IMR-90 (cell line): ENCODE measurements around the gene PITPNB. TPM values are rescaled to one million over a fixed set of nuclear protein-coding genes. Genes with fewer than 3 reads are reported as not detected.

Experiments
- ATAC-seq: fragments of 200-7000 bp; cut with Tn5 transposase; 2 replicates; pipeline ENCODE4 v1.9.1; 2020; ENCODE audit warnings: low read depth, mild to moderate bottlenecking, moderate library complexity
- BruUV-seq: library from RNA; stranded (reverse); fragments of 400-500 nt; replicated peaks from 2 replicates; lab custom pipeline; 2021; lab: Mats Ljungman, UMichigan
- CTCF ChIA-PET: fragments of 300-600 bp; formaldehyde crosslinking; extraction: SDS; loops from one replicate; lab custom pipeline; 2021; ENCODE audit warnings: antibody characterized with exemption; lab: Yijun Ruan, JAX
- POLR2A ChIA-PET: fragments of 300-600 bp; sonication (Branson Sonifier 250); formaldehyde crosslinking; loops from one replicate; lab custom pipeline; 2022; ENCODE audit warnings: antibody characterized with exemption; ENCODE audit not compliant: unreplicated experiment; lab: Charles Lee
- DNase-seq: peaks from one replicate; pipeline ENCODE4 v3.0.0; 2013
- H2AFZ ChIP-seq: replicated peaks from 2 replicates; pipeline ENCODE3; 2013; ENCODE audit warnings: low read length, mild to moderate bottlenecking; ENCODE audit not compliant: poor library complexity
- H2AK5ac ChIP-seq: 2 replicates; pipeline ENCODE4 v1.6.1; 2013; ENCODE audit warnings: low read depth, low read length, inconsistent platforms
- H2AK9ac ChIP-seq: replicated peaks from 2 replicates; pipeline ENCODE3; 2013; ENCODE audit warnings: mild to moderate bottlenecking, low read depth, low read length, moderate library complexity; ENCODE audit not compliant: poor library complexity
- H2BK120ac ChIP-seq: 2 replicates; pipeline ENCODE4 v1.6.1; 2013; ENCODE audit warnings: low read depth, low read length, inconsistent platforms
- H2BK15ac ChIP-seq: 3 replicates; pipeline ENCODE4 v1.6.1; 2013; ENCODE audit warnings: low read depth, low read length, inconsistent platforms
- H2BK20ac ChIP-seq: 2 replicates; pipeline ENCODE4 v1.6.1; 2013; ENCODE audit warnings: low read depth, mild to moderate bottlenecking, inconsistent platforms, low read length, moderate library complexity
- H2BK5ac ChIP-seq: 2 replicates; pipeline ENCODE4 v1.6.1; 2013; ENCODE audit warnings: mild to moderate bottlenecking, low read depth, low read length, inconsistent platforms; ENCODE audit not compliant: poor library complexity, severe bottlenecking
- H3K14ac ChIP-seq: replicated peaks from 2 replicates; pipeline ENCODE4 v1.6.1; 2013; ENCODE audit warnings: low read depth, low read length, inconsistent platforms
- H3K18ac ChIP-seq: 2 replicates; pipeline ENCODE4 v1.6.1; 2013; ENCODE audit warnings: low read depth, low read length, control low read depth
- H3K23ac ChIP-seq: 2 replicates; pipeline ENCODE4 v1.6.1; 2013; ENCODE audit warnings: low read depth, low read length, inconsistent platforms
- H3K27ac ChIP-seq: 2 replicates; pipeline ENCODE4 v1.5.1; 2013; ENCODE audit warnings: mild to moderate bottlenecking, control low read depth, low read length; ENCODE audit not compliant: insufficient read depth
- H3K27me3 ChIP-seq: 2 replicates; pipeline ENCODE4 v1.6.1; 2013; ENCODE audit warnings: low read length; ENCODE audit not compliant: control insufficient read depth, insufficient read depth
- H3K36me3 ChIP-seq: 2 replicates; pipeline ENCODE4 v1.6.1; 2013; ENCODE audit warnings: low read length, mixed read lengths; ENCODE audit not compliant: control insufficient read depth, insufficient read depth
- H3K4ac ChIP-seq: 2 replicates; pipeline ENCODE4 v1.6.1; 2013; ENCODE audit warnings: low read depth, low read length, inconsistent platforms
- H3K4me1 ChIP-seq: 2 replicates; pipeline ENCODE4 v1.6.1; 2013; ENCODE audit warnings: low read length, mixed read lengths; ENCODE audit not compliant: control insufficient read depth, insufficient read depth
- H3K4me2 ChIP-seq: 2 replicates; pipeline ENCODE4 v1.6.1; 2013; ENCODE audit warnings: low read depth, mild to moderate bottlenecking, control low read depth, low read length, moderate library complexity
- H3K4me3 ChIP-seq: 2 replicates; pipeline ENCODE4 v1.5.1; 2013; ENCODE audit warnings: low read depth, mild to moderate bottlenecking, control low read depth, low read length, moderate library complexity; ENCODE audit not compliant: insufficient read depth
- H3K56ac ChIP-seq: 2 replicates; pipeline ENCODE4 v1.6.1; 2013; ENCODE audit warnings: low read length, inconsistent platforms; ENCODE audit not compliant: insufficient read depth; ENCODE audit errors: extremely low read depth
- H3K79me1 ChIP-seq, 2 experiments: 2 replicates each; pipeline ENCODE4 v1.6.1; 2013; ENCODE audit warnings: low read length in 2 of 2, inconsistent platforms in 1 of 2, low read depth in 1 of 2
- H3K9ac ChIP-seq: 2 replicates; pipeline ENCODE4 v1.6.1; 2013; ENCODE audit warnings: low read depth, low read length, control low read depth
- H3K9me1 ChIP-seq: 2 replicates; pipeline ENCODE4 v1.6.1; 2013; ENCODE audit warnings: low read length, inconsistent platforms; ENCODE audit not compliant: insufficient read depth
- H3K9me3 ChIP-seq: 2 replicates; pipeline ENCODE4 v1.6.1; 2013; ENCODE audit warnings: low read length; ENCODE audit not compliant: control insufficient read depth, insufficient read depth
- H4K20me1 ChIP-seq: 2 replicates; pipeline ENCODE4 v1.6.1; 2013; ENCODE audit warnings: low read length, inconsistent platforms; ENCODE audit not compliant: insufficient read depth
- H4K5ac ChIP-seq: 2 replicates; pipeline ENCODE4 v1.6.1; 2013; ENCODE audit warnings: mild to moderate bottlenecking, low read depth, low read length, control low read depth
- H4K8ac ChIP-seq, 2 experiments: 2 replicates each; pipeline ENCODE4 v1.6.1; 2013; ENCODE audit warnings: low read depth in 2 of 2, low read length in 2 of 2, control low read depth in 1 of 2, inconsistent platforms in 1 of 2
- H4K91ac ChIP-seq: 2 replicates; pipeline ENCODE4 v1.6.1; 2013; ENCODE audit warnings: low read depth, low read length, inconsistent platforms; ENCODE audit not compliant: insufficient read depth
- ELK1 ChIP-seq: fragments of 150-350 bp; IDR thresholded peaks from 2 replicates; pipeline ENCODE4 v1.6.1; 2016; ENCODE audit warnings: low read depth, mild to moderate bottlenecking, low read length, moderate library complexity, borderline replicate concordance
- RFX5 ChIP-seq: IDR thresholded peaks from 2 replicates; pipeline ENCODE4 v1.8.0; 2012; ENCODE audit warnings: low read depth, mild to moderate bottlenecking, low read length, moderate library complexity
- WGBS, 2 experiments: methylation state at CpG; one replicate each; pipeline versions ENCODE4 v1.1.5 to v1.1.7; 2013; ENCODE audit warnings: missing lambda C conversion rate in 2 of 2; ENCODE audit not compliant: insufficient read length in 1 of 2; ENCODE audit errors: extremely low coverage in 2 of 2; 5-methylcytosine and 5-hydroxymethylcytosine counted together
- dilution Hi-C: fragments of 300-500 bp; cut with HindIII; formaldehyde crosslinking; loops from one replicate; pipeline ENCODE4 v1.14.3; 2018; ENCODE audit warnings: low sequenced_read_pairs; ENCODE audit not compliant: unreplicated experiment
- in situ Hi-C: fragments of 300-500 bp; cut with MboI; formaldehyde crosslinking; loops from 3 replicates; pipeline ENCODE4 v1.14.3; 2019; ENCODE audit warnings: low sequenced_read_pairs, inconsistent platforms, mixed read lengths
- intact Hi-C: fragments of 100-400 bp; cut with micrococcal nuclease; formaldehyde crosslinking; loops from 2 replicates; pipeline ENCODE4 v1.10.0; 2022
- polyA plus RNA-seq, 3 experiments: library from polyadenylated mRNA; depleted of rRNA; stranded (reverse); fragments of >200 nt; gene quantifications; 2 replicates each; pipeline ENCODE4 v1.2.3, GENCODE V29; 2012; ENCODE audit warnings: low replicate concordance in 1 of 3
- total RNA-seq: library from RNA; depleted of rRNA; stranded (reverse); fragments of >200 nt; gene quantifications from 2 replicates; pipeline ENCODE4 v1.2.3, GENCODE V29; 2012

PITPNB gene
- total and polyA plus RNA-seq, 2 of the 4 experiments (the other 2 are of a cell fraction), result 19.7 to 54.5 TPM

- BruUV-seq, result no TSS peak
- Histone ChIP-seq H3K4me3 (no peak overlapping the region), H3K4me2 (no peak overlapping the region), H2AFZ (no peak overlapping the region), H3K9me3 (no peaks in the 10 kb centered on the region), H3K36me3 (no peaks in the 10 kb centered on the region), H3K4ac (no peak overlapping the region), H2AK9ac (no peak overlapping the region), H4K91ac (no peak overlapping the region), H4K8ac (no peak overlapping the region), H3K79me1 (no peaks in the 10 kb centered on the region; a peak in 1 of 4 replicates), H3K18ac (no peak overlapping the region), H4K5ac (no peak overlapping the region), H3K9me1 (no peaks in the 10 kb centered on the region), H3K27me3 (no peaks in the 10 kb centered on the region), H2BK120ac (no peak overlapping the region), H2AK5ac (no peak overlapping the region), H3K9ac (no peak overlapping the region), H2BK15ac (no peak overlapping the region), H3K56ac (no peak overlapping the region), H3K14ac (no peak overlapping the region), H2BK5ac (no peak overlapping the region), H2BK20ac (no peak overlapping the region), H3K27ac (no peak overlapping the region), H3K4me1 (peaks cover 3% of the 10 kb centered on the region), H4K20me1 (no peaks in the 10 kb centered on the region), H3K23ac (no peak overlapping the region)
- ATAC-seq, result no peak
- dilution Hi-C loops, result no loop called here
- TF ChIP-seq RFX5 (no peak), ELK1 (no peak)
- no peak for DNase-seq
- in situ Hi-C loops, result no loop called here
- 100% methylated on average over 1 of the region's 2 CpGs; no CpG with 5 or more reads in 1 of the 2 experiments for WGBS, 2 experiments
- CTCF ChIA-PET, result no interaction called here
- POLR2A ChIA-PET, result no interaction called here
- intact Hi-C loops, result loop anchor here (2.0 kb wide), 1 partner anchor 14 kb away; no protein-coding TSS in a partner anchor
Measured at GRCh38 chr22:27948569-27948968, 29.5 kb upstream of the PITPNB start.
